ENCODE results near the gene PLA2G4B.

- no peak for TF ChIP-seq POLR2A (IDR thresholded peaks at IDR 0.05; ENCODE audit: low read depth, low read length)
- TF ChIP-seq POLR2AphosphoS5 (IDR thresholded peaks at IDR 0.05; ENCODE audit: low read depth, low read length): no peak
- TF ChIP-seq PAX5 (IDR thresholded peaks at IDR 0.05; ENCODE audit: insufficient read depth, low read length, severe bottlenecking): no peak
Observed at GRCh38 chr15:41789236-41789635, 49.4 kb upstream of the PLA2G4B start.

Data from GM12891 (cell line).